Stimulated activated CD8-positive, alpha-beta memory T cell treated with anti-CD3 and anti-CD28 coated beads, Interleukin-2, amount 100 ng/mL, for 1 hour (primary cell): ENCODE data around the gene PLEKHG7.
"Not testable (repeated sequence)": the region's sequence is repeated elsewhere in the genome, so short reads cannot be mapped to it uniquely, and the experiment has no call there.

Experiments used
- DNase-seq, 2 donors: peaks; one replicate each; pipeline ENCODE4 v3.0.0-alpha.2; 2020; ENCODE audit warnings: low read depth in 2 of 2

Gene PLEKHG7

DNA sequence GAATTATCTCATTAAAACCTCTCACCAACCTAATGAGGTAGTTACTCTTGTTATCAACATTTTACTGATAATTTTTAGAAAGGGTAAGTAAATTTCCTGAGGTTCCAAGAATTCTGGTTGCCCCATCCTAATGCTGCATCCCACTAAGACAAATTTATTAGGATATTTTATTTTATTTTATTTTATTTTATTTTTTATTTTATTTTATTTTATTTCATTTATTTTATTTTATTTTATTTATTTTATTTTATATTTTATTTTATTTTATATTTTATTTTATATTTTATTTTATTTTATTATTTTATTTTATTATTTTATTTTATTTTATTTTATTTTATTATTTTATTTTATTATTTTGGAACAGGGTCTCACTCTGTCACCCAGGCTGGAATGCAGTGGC lies 46.9 kb downstream of the PLEKHG7 start:
- DNase-seq, result not testable (repeated sequence)

DNA sequence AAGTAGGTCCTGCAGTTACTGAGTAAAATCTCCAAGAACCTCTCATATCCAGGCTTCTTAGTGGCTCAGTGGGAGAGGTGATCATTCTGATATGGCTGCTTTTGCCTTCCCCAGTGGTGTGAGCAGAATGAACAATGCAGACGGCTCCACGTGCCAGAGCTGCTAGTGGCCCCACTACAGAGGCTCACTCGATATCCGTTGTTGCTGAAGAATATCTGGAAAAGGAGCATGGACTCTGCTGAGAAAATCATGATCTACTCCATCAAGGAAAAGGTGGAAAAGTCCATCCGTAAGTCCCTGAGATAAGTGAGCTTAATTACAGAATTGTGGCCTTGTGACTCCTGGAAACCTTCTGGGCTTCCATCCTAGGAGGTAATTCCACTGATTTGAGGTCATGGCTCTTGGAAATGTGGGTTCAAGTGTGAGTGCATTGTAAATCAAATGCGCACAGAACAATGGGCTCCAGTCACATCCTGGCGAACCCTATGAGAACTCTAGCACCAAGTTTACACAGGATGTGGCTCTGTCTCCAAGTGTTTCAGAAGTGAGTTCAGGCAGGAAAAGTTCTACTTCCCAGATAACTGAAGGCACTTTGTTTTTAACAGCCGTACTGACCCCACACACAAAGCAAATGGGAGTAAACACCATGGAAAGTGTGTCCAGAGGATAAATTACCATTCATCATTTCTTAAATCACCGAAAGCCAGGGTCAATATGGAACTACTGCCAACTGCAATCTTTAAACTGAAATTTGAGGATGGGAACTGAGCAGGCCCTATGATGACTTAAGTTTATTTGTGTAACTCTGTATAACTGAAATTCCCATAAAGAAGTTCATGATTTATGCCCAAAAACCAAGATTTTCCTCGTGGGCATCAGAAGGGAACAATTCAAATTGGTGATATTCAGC lies 51.4 kb downstream of the PLEKHG7 start:
- DNase-seq, result no peak

DNA sequence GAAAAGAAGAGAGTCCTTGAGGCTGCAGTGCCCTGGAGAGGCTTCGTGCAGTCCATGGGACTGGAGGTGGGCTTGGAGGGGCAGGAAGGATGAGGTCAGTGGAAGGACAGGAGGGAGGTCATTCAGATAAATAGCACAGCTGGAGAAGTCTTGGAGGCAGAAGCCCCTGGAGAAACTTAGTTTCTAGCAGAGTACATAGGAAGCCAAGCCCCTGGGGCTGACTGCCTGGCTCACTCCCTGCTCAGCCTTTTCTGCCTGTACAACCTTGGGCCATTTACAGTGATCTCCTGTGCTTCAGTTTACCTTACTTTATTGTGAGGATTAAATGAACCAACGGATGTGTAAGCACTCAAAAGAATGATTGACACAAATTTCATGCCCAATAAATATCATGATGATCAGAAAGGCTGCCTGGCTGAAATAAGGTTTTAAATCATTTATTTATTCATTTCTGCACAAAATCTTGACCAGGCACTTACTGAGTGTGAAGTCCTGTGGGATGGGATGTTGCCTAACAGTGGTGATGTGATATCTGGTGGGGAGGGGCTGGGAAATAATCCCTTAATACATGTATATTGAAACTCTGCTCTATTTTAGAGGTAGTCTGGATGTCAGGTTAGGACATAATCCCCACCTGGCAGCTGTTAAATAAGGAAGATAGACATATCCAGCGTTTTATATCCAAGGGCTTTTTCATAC lies 54.3 kb downstream of the PLEKHG7 start:
- no peak for DNase-seq

DNA sequence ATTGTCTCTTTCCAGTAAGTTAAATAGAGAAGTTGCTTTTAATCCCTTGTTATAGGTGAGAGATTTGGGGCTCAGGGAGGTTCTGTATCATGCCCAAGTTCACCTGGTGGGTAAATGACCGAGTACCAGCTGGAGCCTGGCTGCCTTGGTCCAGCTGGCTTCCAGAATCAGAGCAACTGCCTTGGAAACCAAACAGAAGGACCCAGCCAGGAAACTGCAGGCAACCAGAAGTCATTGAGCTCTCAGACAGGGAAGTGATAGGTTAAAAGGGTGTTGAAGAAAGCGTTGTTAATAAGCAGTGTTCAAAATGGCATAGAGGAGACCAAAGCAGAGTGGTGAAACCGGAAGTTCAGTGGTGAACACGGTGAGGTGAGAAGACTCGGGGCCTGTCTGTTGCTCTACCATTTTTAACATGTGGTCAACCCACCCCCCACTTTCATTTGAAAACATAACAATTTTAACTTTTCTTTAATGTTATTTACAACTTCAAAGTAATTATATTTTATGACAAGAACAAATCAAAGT lies 54.9 kb downstream of the PLEKHG7 start:
- DNase-seq, result no peak

DNA sequence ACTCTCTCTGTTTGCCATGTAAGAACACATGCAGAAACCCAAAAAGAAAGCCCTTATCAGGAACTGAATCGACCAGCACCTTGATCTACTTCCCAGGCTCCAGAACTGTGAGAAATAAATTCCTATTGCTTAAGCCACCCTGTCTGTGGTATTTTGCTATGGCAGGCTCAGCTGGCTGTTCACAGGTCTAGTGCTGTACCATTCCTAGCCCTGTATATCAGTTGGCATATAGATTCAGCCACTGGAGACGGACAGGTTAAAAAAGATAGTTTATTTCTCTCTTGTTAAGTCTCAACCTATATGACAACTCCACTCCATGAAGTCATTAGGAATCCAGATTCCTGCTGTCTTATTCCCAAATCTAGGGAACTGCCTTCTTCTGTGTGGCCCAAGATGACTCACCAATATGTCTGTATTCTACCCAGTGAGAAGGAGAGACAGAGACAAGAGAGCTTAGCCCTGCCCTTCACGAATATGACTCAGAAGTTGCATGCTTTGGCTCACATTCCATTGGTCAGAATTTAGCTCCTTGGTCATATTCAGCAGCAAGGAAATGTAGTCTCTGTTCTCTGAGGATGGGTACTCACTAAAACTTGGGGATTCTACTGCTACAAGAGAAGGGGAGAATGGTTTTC lies 57.0 kb downstream of the PLEKHG7 start:
- DNase-seq, result no peak

DNA sequence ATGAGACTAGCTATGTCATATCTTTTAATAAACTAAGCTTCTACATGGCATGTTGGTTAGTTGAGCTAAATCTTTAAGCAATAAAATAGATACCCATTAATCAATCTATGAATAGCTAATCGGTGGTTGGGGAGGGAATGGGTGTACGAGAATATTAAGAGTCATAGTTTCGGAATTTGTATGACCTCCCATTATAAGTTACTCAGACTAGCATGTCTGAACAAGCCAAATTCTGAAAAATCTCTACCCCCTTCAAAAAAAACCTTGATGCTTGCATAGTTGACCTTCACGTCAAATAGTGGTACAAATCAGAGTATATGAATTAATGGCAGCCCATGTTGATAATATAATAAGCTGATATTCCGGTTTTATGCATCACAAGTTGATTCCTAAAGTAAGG lies 60.0 kb downstream of the PLEKHG7 start:
- DNase-seq, result no peak

DNA sequence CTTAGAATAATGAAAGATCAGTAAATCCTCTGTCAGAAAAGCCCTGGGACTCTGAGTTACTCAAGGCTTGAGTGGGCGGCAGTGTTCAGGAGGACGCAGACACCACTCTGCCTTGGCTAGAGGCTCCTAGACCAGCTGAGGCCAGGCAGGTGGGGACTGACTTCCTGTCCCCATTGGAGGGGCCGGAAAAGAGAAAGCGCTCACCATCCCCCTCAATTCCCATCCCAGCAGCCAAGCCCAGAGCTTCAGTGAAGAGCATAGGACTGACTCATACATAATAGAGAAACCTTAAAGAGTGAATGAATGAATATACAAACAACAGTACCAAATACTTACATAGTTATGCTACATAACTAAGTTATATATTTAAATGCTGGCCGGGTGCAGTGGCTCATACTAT lies 62.0 kb downstream of the PLEKHG7 start:
- no peak for DNase-seq

DNA sequence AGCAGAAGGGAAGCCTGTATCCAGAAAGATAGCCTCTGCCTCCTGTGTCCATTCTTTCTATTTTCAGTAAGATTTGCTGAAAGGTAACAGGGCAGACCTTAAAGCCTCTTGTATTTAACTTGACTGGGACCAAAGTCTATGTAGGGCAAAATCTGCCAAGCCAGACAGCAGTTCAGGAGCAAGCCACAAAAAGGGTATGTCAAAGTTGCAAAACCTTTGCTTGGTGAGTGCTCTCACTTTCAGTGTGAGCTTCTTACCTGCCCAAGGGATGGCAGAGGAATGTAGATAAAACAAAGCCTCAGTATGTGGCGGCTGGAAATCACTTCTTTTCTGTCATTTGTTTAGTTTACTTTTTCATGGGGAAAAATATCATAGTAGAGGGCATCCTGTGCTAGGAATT lies 63.1 kb downstream of the PLEKHG7 start:
- no peak for DNase-seq

DNA sequence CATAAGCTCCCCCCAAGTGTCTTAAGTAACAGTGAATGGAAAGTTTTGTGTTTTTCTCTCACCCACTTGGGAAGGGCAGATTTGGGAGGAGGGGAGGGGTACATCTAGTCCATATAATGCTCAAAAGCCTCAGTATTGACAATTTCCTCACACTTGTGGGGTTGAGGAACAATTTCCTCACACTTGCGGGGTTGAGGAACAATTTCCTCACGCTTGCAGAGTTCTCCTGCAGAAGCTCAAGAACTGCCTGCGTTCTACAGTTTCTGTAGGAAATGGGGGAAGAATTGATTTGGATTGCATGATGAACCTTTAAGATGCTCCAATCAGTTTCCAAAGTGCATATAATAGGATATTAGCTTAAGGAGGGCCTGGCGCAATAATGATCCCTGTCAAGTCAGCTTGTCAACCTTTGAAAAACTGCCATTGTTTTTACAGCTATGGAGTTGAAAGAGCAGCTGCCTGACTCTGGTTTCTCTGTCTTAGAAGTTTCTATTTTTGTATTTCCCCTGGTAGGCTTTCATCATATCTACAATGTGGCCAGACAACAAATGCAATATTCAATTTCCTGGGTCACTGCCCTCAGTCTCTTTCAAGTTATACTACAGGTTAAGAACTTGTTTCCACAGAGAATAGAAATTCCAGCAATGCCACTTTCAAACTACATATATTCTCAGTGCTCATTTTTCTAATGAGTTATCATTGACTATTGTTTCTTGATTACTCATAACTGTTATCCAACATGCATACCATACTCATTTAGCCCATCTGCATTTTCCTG lies 66.5 kb downstream of the PLEKHG7 start:
- no peak for DNase-seq

DNA sequence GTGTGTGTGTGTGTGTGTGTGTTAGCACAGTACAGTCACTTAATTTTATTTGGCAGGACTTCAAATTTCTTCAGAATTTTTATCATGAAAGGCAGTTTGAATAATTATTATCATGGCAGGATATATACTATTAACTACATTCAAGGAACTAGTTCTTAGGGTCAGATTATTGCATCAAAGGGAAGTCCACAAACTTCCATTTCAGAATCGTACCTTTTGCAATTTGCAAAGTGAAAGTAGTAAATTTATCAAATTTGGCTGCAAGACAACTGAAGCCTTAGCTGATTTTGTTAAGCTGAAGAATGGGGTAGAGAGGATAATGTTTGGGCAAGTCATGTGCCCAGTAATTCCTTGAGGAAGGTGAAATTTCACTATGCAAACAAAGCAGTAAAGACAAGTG lies 68.2 kb downstream of the PLEKHG7 start:
- no peak for DNase-seq

DNA sequence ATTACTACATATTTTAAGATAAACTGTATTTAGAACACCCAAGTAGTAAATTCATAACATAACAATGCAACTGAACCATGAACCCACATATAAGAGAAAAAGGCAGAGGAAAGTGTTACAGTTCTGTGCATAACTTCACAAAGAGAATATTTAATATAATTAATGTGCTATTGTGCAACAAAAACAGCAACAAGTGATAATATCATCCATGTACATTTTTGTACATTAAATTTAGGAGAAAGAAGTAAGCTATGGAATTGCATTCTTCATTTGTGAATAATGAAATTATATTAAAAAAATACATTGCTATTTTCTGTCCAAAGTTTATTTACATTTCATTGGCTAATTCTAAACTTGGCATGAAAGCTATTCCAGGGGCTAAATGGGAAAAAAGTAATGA lies 72.6 kb downstream of the PLEKHG7 start:
- DNase-seq, result no peak

DNA sequence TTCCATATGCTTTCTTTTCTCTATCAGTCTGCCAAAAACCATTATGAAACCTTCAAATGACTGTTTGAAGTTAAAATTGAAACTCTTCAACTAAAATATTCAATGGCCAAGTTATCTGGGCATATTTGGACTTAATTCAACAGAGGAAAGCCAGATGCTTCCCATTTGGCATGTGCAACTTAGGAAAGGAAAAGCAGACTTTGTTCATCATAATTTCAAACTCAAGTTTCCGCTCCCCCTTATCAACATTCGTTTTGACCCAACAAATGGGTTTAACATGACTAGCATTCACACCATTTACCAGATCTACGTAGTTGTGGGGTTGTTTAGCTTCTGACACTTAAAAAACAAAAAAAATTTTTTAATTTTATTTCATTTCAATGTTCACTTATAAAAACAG lies 75.7 kb downstream of the PLEKHG7 start:
- DNase-seq, result no peak

DNA sequence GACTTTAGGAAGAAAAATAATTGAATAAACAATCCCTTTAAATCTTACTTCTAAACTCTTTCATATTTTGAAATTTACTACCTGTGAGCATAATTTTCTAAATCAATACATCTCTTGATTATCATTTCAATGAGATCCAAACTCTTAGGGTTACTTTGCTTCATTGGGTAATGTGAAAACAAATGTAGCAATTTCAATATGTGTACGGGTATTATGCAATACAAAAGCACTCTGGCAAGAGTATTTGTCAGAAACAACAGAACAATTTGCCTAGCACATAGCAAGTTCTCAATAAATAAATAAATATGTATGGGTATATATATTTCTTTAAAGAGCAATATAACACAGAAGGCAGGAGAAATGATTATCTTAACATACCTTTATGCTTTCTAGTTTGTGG lies 77.1 kb downstream of the PLEKHG7 start:
- DNase-seq, result no peak

DNA sequence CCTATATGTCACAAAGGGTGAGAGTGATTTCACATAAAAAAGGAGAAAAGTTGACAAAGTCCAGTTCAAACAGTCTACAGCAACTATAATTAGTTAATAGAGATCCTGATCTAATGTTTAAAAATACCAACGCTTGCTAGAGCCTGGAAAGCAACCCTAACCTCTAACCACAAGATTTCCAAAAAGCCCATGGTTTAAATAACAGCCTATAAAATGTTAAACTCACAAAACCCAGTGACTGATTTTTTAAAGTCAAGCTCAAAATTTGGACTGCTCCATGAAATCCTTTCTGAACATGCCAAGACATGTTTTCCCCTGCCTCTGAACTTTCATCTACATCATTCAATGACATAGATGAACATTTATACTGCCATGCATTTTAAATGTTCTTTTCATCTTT lies 81.6 kb downstream of the PLEKHG7 start:
- DNase-seq, result no peak

DNA sequence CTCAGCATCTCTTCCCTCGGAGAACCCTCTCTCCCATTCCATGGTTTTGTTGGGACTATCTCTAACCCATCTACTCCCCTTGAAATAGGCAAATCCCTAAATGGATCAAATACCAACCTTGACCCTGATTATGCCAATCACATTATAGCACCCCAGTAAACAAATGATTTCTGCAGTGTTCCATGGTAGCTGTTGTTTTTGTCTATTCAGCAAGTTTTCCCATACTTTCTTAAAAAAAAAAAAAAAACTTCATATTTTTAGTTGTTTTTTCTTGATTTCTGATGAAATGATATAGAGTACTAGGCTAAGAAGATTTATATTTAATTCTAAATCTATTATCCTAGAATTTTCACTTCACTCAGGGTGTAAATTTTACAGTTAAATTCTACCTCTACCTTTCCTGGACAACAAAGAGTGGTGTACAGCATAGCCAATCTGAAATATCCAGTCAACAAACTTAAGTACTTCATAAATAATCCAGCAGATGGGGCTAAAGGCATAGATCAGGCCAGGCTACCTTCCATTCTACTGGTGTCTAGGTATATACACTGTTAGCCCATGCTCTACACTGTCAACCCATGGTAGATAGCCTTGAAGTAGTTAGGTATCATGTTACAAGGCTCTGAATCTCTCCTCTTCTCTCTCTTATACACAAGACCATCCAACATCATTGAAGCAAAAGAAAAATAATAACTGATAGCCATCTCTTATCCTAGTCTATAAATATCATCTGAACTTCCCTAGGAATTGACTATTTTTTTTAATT lies 82.2 kb downstream of the PLEKHG7 start:
- DNase-seq, result no peak

DNA sequence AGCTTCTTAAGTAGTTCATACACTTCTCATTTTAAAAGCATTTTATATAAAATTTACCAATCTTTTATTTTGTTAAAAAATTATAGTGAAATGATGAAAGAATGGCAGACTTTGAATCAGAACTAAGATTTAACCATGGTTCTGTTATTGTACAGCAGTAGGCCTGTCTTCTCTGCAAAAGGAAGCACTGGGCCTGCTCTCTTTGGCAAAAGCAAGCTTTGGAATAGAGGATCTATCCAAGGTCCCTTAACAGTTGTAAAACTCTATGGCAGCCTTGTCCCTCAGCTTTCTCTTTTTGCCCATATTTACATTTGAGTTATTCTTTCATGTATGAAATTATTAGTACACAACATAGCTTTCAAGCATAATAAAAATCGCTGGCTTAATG lies 82.8 kb downstream of the PLEKHG7 start:
- no peak for DNase-seq

DNA sequence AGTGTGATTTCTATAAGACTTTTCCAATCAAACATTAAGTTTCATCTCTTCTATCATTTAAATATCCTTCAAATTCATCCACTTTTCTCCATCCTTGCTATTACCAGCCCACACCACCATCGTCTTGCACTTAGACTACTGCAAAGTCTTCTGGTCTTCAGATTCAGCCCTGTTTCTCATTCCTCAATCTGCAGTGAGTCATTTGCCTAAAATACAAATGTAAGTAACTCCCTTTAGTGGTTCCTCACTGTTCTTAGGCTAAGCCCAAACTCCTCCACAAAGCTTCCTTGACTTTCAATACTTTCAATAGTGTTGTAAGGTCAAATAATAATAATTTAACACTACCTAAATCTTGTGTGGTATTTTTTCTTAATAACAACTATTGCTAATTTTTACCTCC lies 83.3 kb downstream of the PLEKHG7 start:
- no peak for DNase-seq

DNA sequence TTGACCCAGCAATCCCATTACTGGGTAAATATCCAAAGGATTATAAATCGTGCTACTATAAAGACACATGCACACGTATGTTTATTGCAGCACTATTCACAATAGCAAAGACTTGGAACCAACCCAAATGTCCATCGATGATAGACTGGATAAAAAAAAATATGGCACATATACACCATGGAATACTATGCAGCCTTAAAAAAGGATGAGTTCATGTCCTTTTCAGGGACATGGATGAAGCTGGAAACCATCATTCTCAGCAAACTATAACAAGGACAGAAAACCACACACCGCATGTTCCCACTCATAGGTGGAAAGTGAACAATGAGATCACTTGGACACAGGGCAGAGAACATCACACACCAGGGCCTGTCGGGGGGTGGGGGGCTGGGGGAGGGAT lies 91.6 kb downstream of the PLEKHG7 start:
- DNase-seq, result not testable (repeated sequence)

DNA sequence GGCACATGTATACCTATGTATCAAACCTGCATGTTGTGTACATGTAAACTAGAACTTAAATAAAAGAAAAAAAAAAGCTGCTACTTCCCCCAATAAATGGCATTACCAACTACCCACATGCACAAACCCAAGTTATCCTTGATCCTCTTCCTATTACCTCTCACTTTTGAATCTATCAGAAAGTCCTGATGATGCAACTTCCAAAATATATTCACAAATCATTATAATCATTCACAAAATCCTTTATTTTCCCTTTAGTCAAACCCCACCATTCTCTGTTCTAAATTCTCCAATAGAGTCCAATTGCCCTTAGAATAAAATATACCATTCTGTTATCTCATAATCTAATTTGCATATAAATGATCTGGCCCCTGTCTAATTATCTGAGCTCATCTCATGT lies 92.0 kb downstream of the PLEKHG7 start:
- DNase-seq, result no peak

DNA sequence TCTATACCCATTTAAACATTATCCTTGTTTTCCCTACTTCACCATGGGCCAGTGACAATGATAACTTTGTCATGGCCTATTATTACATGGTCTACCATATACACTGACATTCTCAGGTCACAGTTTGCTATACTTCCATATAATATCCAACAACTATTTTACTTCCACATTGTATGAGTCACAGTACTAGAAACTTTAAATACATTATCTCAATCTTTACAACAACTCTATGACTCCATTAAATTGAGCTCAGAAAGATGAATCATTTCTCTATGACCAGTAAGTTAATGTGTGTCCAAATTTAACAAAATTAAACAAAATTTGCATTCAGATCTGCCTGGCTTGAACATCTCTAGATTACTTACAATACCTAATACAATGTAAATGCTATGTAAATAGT lies 93.9 kb downstream of the PLEKHG7 start:
- no peak for DNase-seq

DNA sequence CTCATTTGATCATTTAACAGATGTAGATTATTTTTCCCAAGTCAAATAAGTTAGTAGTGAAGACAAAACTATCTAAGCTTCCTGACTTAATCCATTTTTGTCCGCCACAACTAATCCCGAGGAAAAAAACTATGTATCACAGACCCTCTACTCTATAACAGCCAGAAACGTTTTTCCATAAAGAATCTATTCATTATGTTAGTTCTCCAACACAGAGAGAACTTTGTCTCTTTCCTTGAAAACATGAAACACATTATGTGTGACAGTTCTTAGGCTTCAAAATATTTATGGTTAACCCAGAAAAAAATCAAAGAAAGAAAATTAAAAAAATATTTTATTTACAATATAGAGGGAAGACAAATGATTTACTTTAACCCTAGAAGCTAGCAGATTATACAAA lies 100.1 kb downstream of the PLEKHG7 start:
- DNase-seq, result no peak
